HepG2 (cell line): ENCODE data around the gene HCFC2. TPM values are rescaled to one million over a fixed set of nuclear protein-coding genes. Genes with fewer than 3 reads are reported as not detected.
A peak's percentile ranks its signal among the peaks of the same experiment; 100 is the strongest.

ENCODE experiments used
- ARID3A ChIP-seq: IDR thresholded peaks from 2 replicates; pipeline ENCODE4 v1.6.1; 2012; ENCODE audit warnings: low read depth, low read length, improper control_type of control experiment
- E2F5 ChIP-seq: sonication (generic); formaldehyde crosslinking; conservative IDR thresholded peaks from 2 replicates; pipeline ENCODE4 v1.4.0; 2020; ENCODE audit warnings: missing genetic modification reagents
- MEF2D ChIP-seq: sonication (generic); formaldehyde crosslinking; IDR thresholded peaks from 2 replicates; pipeline ENCODE4 v1.5.1; 2020; ENCODE audit warnings: mild to moderate bottlenecking, missing genetic modification reagents
- MXD1 ChIP-seq: sonication (generic); formaldehyde crosslinking; IDR thresholded peaks from 2 replicates; pipeline ENCODE4 v1.4.0; 2020; ENCODE audit warnings: mild to moderate bottlenecking, missing genetic modification reagents
- POLR2AphosphoS5 ChIP-seq: IDR thresholded peaks from 2 replicates; pipeline ENCODE4 v1.6.1; 2012; ENCODE audit warnings: low read depth, low read length
- SAP130 ChIP-seq: IDR thresholded peaks from 2 replicates; pipeline ENCODE4 v1.6.1; 2016; ENCODE audit warnings: low read depth
- SETDB1 ChIP-seq: sonication (generic); formaldehyde crosslinking; IDR thresholded peaks from 2 replicates; pipeline ENCODE4 v1.5.1; 2020; ENCODE audit warnings: missing genetic modification reagents, mild to moderate bottlenecking, borderline replicate concordance
- SNRNP70 ChIP-seq: fragments of 200-400 bp; formaldehyde crosslinking; IDR thresholded peaks from 2 replicates; pipeline ENCODE4 v1.6.1; 2017; ENCODE audit warnings: mild to moderate bottlenecking, low read depth, low read length, moderate library complexity
- TFDP2 ChIP-seq: sonication (generic); formaldehyde crosslinking; IDR thresholded peaks from 2 replicates; pipeline ENCODE4 v1.4.0; 2020; ENCODE audit warnings: missing genetic modification reagents
- ZBTB25 ChIP-seq: IDR thresholded peaks from 2 replicates; pipeline ENCODE4 v1.6.1; 2018; ENCODE audit warnings: missing genetic modification reagents
- ZBTB33 ChIP-seq: sonication (generic); formaldehyde crosslinking; IDR thresholded peaks from 2 replicates; pipeline ENCODE4 v1.4.0; 2020; ENCODE audit warnings: missing genetic modification reagents
- ZFYVE20 ChIP-seq: sonication (generic); formaldehyde crosslinking; IDR thresholded peaks from 2 replicates; pipeline ENCODE4 v1.8.0; 2023; ENCODE audit warnings: low read depth, mild to moderate bottlenecking, moderate library complexity, missing genetic modification reagents, borderline replicate concordance
- ZNF224 ChIP-seq: sonication (generic); formaldehyde crosslinking; IDR thresholded peaks from 2 replicates; pipeline ENCODE4 v1.5.0; 2020; ENCODE audit warnings: mild to moderate bottlenecking, missing genetic modification reagents
- ZNF34 ChIP-seq: sonication (generic); formaldehyde crosslinking; IDR thresholded peaks from 2 replicates; pipeline ENCODE4 v1.4.0; 2020; ENCODE audit warnings: mild to moderate bottlenecking, missing genetic modification reagents, borderline replicate concordance
- ZNF609 ChIP-seq: sonication (generic); formaldehyde crosslinking; IDR thresholded peaks from 2 replicates; pipeline ENCODE4 v1.4.0; 2020; ENCODE audit warnings: mild to moderate bottlenecking, missing genetic modification reagents, borderline replicate concordance
- polyA plus RNA-seq, 8 experiments: library from polyadenylated mRNA; depleted of rRNA in 3 of 8; stranded (reverse) in 7 of 8; unstranded in 1 of 8; fragments of >200 nt; fragmentation: Illumina TruSeq in 4 of 8; extraction: Trizol in 4 of 8; gene quantifications; 2 replicates each; pipeline versions ENCODE4 v1.2.1 to v1.2.3, GENCODE V29; 2011 to 2016; ENCODE audit warnings: low read depth in 4 of 8, missing spikeins in 1 of 8, mixed read lengths in 1 of 8; ENCODE audit not compliant: insufficient read depth in 1 of 8
- total RNA-seq, 5 experiments: library from RNA; depleted of rRNA; stranded (reverse); fragments of >200 nt; fragmentation: Illumina TruSeq; extraction: Trizol; gene quantifications; 2 replicates each; pipeline ENCODE4 v1.2.3, GENCODE V29; 2016; ENCODE audit warnings: low read depth in 1 of 5

HCFC2 gene
- total and polyA plus RNA-seq, 2 of the 13 experiments (the other 11 are each of a cell fraction or from before 2014, with no cell fraction given) = 3.7 to 4.9 TPM

- TF ChIP-seq MEF2D (CRISPR knock-in tag) (no peak), SETDB1 (CRISPR knock-in tag) (no peak), MXD1 (peak; percentile 87; the same call in 1 of the 2 replicates), E2F5 (CRISPR knock-in tag) (no peak; the same call in 1 of the 2 replicates), TFDP2 (CRISPR knock-in tag) (peak; percentile 82), ZFYVE20 (CRISPR knock-in tag) (no peak), ZNF224 (CRISPR knock-in tag) (no peak), SNRNP70 (no peak), ARID3A (no peak), ZNF609 (CRISPR knock-in tag) (0 out of 2 replicates have a peak, but pooled peaks have one; percentile 2), ZBTB25 (CRISPR knock-in tag) (peak; percentile 73), SAP130 (peak; percentile 96), ZNF34 (CRISPR knock-in tag) (peak; percentile 55; the same call in 1 of the 2 replicates), ZBTB33 (CRISPR knock-in tag) (0 out of 2 replicates have a peak, but pooled peaks have one; percentile 9), POLR2AphosphoS5 (peak; percentile 57)
Observed at GRCh38 chr12:104064031-104064841, at the start of gene HCFC2 (continued).
